OCI-LY7 (cell line): Measurements from ENCODE around the gene NUDT6. TPM values are rescaled to one million over a fixed set of nuclear protein-coding genes. Genes with fewer than 3 reads are reported as not detected.
A peak's percentile ranks its signal among the peaks of the same experiment; 100 is the strongest.

ENCODE experiments used
- Bru-seq: library from RNA; stranded (reverse); fragments of 400-500 nt; gene quantifications from one replicate; lab custom pipeline; 2021; lab: Mats Ljungman, UMichigan
- BruChase-seq, 2 experiments: library from RNA; stranded (reverse); fragments of 400-500 nt; gene quantifications; one replicate each; lab custom pipeline; 2021; lab: Mats Ljungman, UMichigan
- BruUV-seq: library from RNA; stranded (reverse); fragments of 400-500 nt; replicated peaks from 2 replicates; lab custom pipeline; 2021; lab: Mats Ljungman, UMichigan
- CTCF ChIA-PET: fragments of 300-600 bp; sonication (Branson Sonifier 250); formaldehyde crosslinking; loops from one replicate; lab custom pipeline; 2022; ENCODE audit warnings: antibody characterized with exemption; ENCODE audit not compliant: unreplicated experiment; lab: Charles Lee
- POLR2A ChIA-PET: fragments of 300-600 bp; sonication (Branson Sonifier 250); formaldehyde crosslinking; loops from one replicate; lab custom pipeline; 2022; ENCODE audit warnings: antibody characterized with exemption; lab: Charles Lee
- DNase-seq: peaks from one replicate; pipeline ENCODE4 v3.0.0-alpha.2; 2015; ENCODE audit warnings: low spot score
- H2AFZ ChIP-seq: fragments of 200-600 bp; sonication (generic), shearing (Covaris generic); 2 replicates; pipeline ENCODE4 v1.6.1; 2014; ENCODE audit warnings: mild to moderate bottlenecking, antibody characterized with exemption, low read length, moderate library complexity
- H3K27ac ChIP-seq: fragments of 200-600 bp; sonication (generic); 2 replicates; pipeline ENCODE4 v1.5.1; 2014; ENCODE audit warnings: mixed run types, low read depth, mild to moderate bottlenecking, moderate library complexity, low read length, inconsistent platforms; ENCODE audit not compliant: poor library complexity, severe bottlenecking
- H3K36me3 ChIP-seq: fragments of 200-600 bp; sonication (generic); 2 replicates; pipeline ENCODE4 v1.6.1; 2014; ENCODE audit warnings: mild to moderate bottlenecking, antibody characterized with exemption, low read length, moderate library complexity, mixed read lengths; ENCODE audit not compliant: insufficient read depth
- H3K4me1 ChIP-seq: fragments of 200-600 bp; sonication (generic); 2 replicates; pipeline ENCODE4 v1.5.1; 2014; ENCODE audit warnings: mild to moderate bottlenecking, low read length; ENCODE audit not compliant: insufficient read depth, poor library complexity, severe bottlenecking
- H3K4me2 ChIP-seq: fragments of 200-600 bp; sonication (generic); 2 replicates; pipeline ENCODE4 v1.6.1; 2014; ENCODE audit warnings: mild to moderate bottlenecking, low read length
- H3K4me3 ChIP-seq: fragments of 200-600 bp; sonication (generic); 2 replicates; pipeline ENCODE4 v1.5.1; 2014; ENCODE audit warnings: mild to moderate bottlenecking, low read depth, low read length; ENCODE audit not compliant: poor library complexity, severe bottlenecking
- H3K79me2 ChIP-seq: fragments of 200-600 bp; sonication (generic); 2 replicates; pipeline ENCODE4 v1.6.1; 2016; ENCODE audit warnings: low read depth, mild to moderate bottlenecking, low read length, moderate library complexity, mixed read lengths; ENCODE audit not compliant: insufficient read depth
- H3K9me2 ChIP-seq: fragments of 200-600 bp; sonication (generic); 2 replicates; pipeline ENCODE4 v1.6.1; 2016; ENCODE audit warnings: mild to moderate bottlenecking, low read length, mixed read lengths; ENCODE audit not compliant: insufficient read depth
- H3K9me3 ChIP-seq: fragments of 200-600 bp; sonication (generic); 2 replicates; pipeline ENCODE4 v1.6.1; 2014; ENCODE audit warnings: mild to moderate bottlenecking, mixed run types, low read length, mixed read lengths
- H4K20me1 ChIP-seq: fragments of 200-600 bp; sonication (generic); 2 replicates; pipeline ENCODE4 v1.6.1; 2014; ENCODE audit warnings: mild to moderate bottlenecking, antibody characterized with exemption, low read length, moderate library complexity, mixed read lengths; ENCODE audit not compliant: insufficient read depth
- EZH2phosphoT487 ChIP-seq: fragments of 200-600 bp; sonication (generic); IDR thresholded peaks from 2 replicates; pipeline ENCODE4 v1.6.1; 2018; ENCODE audit warnings: low read depth, borderline replicate concordance, mild to moderate bottlenecking, mixed run types, antibody characterized with exemption, low read length, moderate library complexity, mixed read lengths
- intact Hi-C: fragments of 100-400 bp; cut with micrococcal nuclease; formaldehyde crosslinking; loops from one replicate; pipeline ENCODE4 v1.10.0; 2022; ENCODE audit not compliant: unreplicated experiment
- long read RNA-seq: library from polyadenylated mRNA; stranded (forward); transcript quantifications from one replicate; pipeline ENCODE4 v2.0.0, GENCODE V29; 2022
- total RNA-seq, 2 experiments: library from RNA; depleted of rRNA in 1 of 2; stranded (reverse); fragments of >200 nt in 1 of 2; shearing (Covaris generic) in 1 of 2; gene quantifications; 2 replicates each; pipeline ENCODE4 v1.2.3, GENCODE V29; 2014 to 2022
- TF ChIP-seq, protein P1 (sequence below): fragments of 200-600 bp; sonication (generic); conservative IDR thresholded peaks from 2 replicates; pipeline ENCODE4 v1.5.1; 2014; ENCODE audit warnings: mild to moderate bottlenecking, antibody characterized with exemption, low read length, moderate library complexity, mixed read lengths

Gene NUDT6, protein sequence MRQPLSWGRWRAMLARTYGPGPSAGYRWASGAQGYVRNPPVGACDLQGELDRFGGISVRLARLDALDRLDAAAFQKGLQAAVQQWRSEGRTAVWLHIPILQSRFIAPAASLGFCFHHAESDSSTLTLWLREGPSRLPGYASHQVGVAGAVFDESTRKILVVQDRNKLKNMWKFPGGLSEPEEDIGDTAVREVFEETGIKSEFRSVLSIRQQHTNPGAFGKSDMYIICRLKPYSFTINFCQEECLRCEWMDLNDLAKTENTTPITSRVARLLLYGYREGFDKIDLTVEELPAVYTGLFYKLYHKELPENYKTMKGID
- total RNA-seq (2014; rRNA removed; shearing (Covaris generic)) (15.9 and 19.7 TPM in 2 replicates), total RNA-seq (2022) (15.4 and 18.3 TPM in 2 replicates), Bru-seq, nascent RNA (percentile 61 among the genes with signal in this experiment), BruChase-seq, experiment 1, labeled RNA remaining after a 6-hour chase (percentile 51 among the genes with signal in this experiment), BruChase-seq, experiment 2, labeled RNA remaining after a 2-hour chase (percentile 55 among the genes with signal in this experiment)
- long read RNA-seq, transcript NUDT6-201 (5 exons, 1,169 nt) = major isoform, 9 of 17 reads
- long read RNA-seq, partial matches to known transcripts = 4 of 17 reads
- long read RNA-seq, other reads (novel, unspliced or antisense) = 3 of 17 reads

DNA sequence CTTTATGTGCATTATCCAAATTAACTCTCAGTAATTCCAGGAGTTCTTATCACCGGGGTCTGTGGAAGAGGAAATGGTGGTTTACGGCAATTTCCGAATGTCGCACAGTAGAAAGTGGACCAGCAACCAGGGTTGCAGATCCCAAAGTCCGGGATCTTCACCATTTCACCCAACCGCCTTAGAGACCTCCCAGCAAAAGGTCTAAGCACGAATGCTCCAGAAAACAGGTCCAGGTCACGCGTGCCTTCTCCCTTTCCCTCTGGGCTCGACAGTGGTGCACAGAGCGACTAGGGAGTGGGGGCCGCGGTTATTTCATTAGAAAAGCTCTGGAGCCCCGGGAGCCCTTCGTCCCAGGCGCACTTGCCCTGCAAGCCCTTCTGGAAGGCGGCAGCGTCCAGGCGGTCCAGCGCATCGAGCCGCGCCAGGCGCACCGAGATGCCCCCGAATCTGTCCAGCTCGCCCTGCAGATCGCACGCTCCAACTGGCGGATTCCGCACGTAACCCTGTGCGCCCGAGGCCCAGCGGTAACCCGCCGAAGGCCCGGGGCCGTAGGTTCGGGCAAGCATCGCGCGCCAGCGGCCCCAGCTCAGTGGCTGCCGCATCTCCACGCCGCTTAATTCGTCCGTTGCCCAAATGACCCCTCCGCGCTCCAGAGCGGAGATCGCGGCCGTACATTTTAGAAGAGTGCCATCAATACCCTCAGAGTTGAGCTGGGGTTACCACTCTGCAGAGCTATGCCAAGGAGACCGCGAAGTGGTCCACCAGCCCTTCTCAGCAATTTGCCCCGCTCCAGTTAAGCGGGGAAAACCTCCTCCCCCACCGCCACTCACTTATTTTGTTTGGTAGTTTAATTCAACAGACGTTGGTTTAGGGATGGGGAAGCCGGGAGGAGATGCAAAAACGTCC, at the start of gene NUDT6:
Gene NUDT6, minus strand, starts transcription at position 627 of the 906 bp plus-strand sequence. Its CDS starts 25 bp downstream, at position 602.
- Histone ChIP-seq H3K9me2 (no peaks in the 10 kb centered on the region), H3K9me3 (no peaks in the 10 kb centered on the region), H4K20me1 (no peaks in the 10 kb centered on the region), H3K79me2 (peaks cover 40% of the 10 kb centered on the region), H2AFZ (peak within 1 kb of the TSS; percentile 99), H3K4me1 (peaks cover 10% of the 10 kb centered on the region), H3K4me2 (peak within 1 kb of the TSS; percentile 88), H3K27ac (peak within 1 kb of the TSS; percentile 91), H3K36me3 (no peaks in the 10 kb centered on the region), H3K4me3 (peak within 1 kb of the TSS; percentile 93)
- DNase-seq = peak; percentile 79
- ChIA-PET POLR2A (interaction anchor here (0.6 to 2.8 kb wide), 11 partner anchors 9 to 820 kb away, joined by 3 to 20 read pairs (median 4); partner anchors contain the start of gene BBS12), CTCF (interaction anchor here (0.6 to 1.1 kb wide), 2 partner anchors 9 to 11 kb away, joined by 3 read pairs; no protein-coding TSS in a partner anchor)
- intact Hi-C loops = loop anchor here (2.0 to 10.0 kb wide), 4 partner anchors 189 to 1100 kb away; partner anchors contain the start of genes BBS12, BLTP1 and CCNA2
- BruUV-seq = no TSS peak
- no peak for TF ChIP-seq EZH2phosphoT487
- TF ChIP-seq, protein P1, sequence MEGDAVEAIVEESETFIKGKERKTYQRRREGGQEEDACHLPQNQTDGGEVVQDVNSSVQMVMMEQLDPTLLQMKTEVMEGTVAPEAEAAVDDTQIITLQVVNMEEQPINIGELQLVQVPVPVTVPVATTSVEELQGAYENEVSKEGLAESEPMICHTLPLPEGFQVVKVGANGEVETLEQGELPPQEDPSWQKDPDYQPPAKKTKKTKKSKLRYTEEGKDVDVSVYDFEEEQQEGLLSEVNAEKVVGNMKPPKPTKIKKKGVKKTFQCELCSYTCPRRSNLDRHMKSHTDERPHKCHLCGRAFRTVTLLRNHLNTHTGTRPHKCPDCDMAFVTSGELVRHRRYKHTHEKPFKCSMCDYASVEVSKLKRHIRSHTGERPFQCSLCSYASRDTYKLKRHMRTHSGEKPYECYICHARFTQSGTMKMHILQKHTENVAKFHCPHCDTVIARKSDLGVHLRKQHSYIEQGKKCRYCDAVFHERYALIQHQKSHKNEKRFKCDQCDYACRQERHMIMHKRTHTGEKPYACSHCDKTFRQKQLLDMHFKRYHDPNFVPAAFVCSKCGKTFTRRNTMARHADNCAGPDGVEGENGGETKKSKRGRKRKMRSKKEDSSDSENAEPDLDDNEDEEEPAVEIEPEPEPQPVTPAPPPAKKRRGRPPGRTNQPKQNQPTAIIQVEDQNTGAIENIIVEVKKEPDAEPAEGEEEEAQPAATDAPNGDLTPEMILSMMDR = no peak

DNA sequence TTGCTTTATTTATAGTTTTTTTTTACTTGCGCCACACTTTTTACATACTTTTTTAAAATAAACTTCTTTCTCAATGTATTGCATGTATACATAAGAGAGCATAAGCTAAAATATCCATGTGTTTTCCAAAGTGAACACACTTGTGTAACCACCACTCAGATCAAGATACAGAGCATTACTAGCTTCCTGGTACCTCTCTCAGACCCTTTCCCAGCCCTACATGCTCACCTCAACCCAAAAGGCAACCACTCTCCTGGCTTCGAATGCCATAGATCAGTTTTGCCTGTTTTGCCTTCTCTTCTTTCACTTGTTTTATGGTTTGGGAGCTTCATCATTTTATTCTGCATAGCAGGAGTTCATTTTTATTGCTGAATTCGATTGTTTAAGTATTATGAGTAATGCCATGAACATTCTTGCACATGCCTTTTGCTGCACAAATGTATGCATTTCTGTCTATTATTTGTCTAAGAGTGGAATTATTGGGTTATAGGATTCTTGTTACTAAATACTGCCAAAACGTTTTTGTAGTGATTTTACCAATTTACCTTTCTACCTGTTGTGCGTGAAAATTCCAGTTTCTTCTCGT, 45.9 kb upstream of the NUDT6 start:
- BruUV-seq = no TSS peak
- H3K4me3 ChIP-seq = no peak overlapping the region
- TF ChIP-seq EZH2phosphoT487 = no peak
- TF ChIP-seq, protein P1 = no peak
- H3K4me2 ChIP-seq = no peak overlapping the region
- DNase-seq = no peak
- H2AFZ ChIP-seq = no peak overlapping the region
- H3K27ac ChIP-seq = no peak overlapping the region
- no peaks in the 10 kb centered on the region for H3K9me3 ChIP-seq
- H4K20me1 ChIP-seq = no peaks in the 10 kb centered on the region
- no peaks in the 10 kb centered on the region for H3K79me2 ChIP-seq
- H3K9me2 ChIP-seq = no peaks in the 10 kb centered on the region
- POLR2A ChIA-PET = interaction anchor here (0.5 to 1.5 kb wide), 6 partner anchors 9 to 86 kb away, joined by 3 to 5 read pairs (median 3); no protein-coding TSS in a partner anchor
- no peaks in the 10 kb centered on the region for H3K4me1 ChIP-seq
- CTCF ChIA-PET = no interaction called here
- intact Hi-C loops = no loop called here
- H3K36me3 ChIP-seq = no peaks in the 10 kb centered on the region
